A549 (cell line): ENCODE results near the gene CCL3.

Experiments used
- CBX8 ChIP-seq: fragments of 200-600 bp; sonication (generic); IDR thresholded peaks from 2 replicates; pipeline ENCODE4 v1.6.1; 2016
- EP300 ChIP-seq, 2 experiments: fragments of >200 bp; sonication (Bioruptor Twin); formaldehyde crosslinking; IDR thresholded peaks; 2 replicates in 1 of 2; 3 replicates in 1 of 2; pipeline ENCODE4 v1.6.1; 2016 to 2017
- KDM5A ChIP-seq: fragments of 200-600 bp; sonication (generic); IDR thresholded peaks from 2 replicates; pipeline ENCODE4 v1.6.1; 2016; ENCODE audit warnings: antibody characterized with exemption, mild to moderate bottlenecking
- TF ChIP-seq, protein P1 (sequence below): fragments of >200 bp; sonication (Bioruptor Twin); formaldehyde crosslinking; IDR thresholded peaks from 3 replicates; pipeline ENCODE4 v1.5.1; 2016

DNA sequence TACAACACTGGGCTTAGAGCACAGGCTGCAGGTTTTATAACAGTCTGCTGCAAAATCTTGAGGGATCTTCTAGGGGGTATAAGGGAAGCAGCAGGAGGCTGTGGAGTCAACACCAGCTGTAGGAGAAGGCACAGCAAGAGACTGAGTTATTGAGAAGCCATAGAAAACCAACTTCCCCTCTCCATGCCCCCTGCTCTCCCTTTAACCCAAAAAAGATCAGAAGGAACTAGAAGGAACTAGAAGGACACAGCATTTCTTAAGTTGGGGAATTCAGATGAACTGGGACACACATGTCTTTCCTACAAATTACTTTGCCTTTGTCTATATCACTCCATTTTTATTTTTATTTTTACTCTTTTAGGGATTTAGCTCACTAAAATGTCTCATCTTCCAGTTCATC lies 32.0 kb downstream of the CCL3 start:
- TF ChIP-seq, protein P1, sequence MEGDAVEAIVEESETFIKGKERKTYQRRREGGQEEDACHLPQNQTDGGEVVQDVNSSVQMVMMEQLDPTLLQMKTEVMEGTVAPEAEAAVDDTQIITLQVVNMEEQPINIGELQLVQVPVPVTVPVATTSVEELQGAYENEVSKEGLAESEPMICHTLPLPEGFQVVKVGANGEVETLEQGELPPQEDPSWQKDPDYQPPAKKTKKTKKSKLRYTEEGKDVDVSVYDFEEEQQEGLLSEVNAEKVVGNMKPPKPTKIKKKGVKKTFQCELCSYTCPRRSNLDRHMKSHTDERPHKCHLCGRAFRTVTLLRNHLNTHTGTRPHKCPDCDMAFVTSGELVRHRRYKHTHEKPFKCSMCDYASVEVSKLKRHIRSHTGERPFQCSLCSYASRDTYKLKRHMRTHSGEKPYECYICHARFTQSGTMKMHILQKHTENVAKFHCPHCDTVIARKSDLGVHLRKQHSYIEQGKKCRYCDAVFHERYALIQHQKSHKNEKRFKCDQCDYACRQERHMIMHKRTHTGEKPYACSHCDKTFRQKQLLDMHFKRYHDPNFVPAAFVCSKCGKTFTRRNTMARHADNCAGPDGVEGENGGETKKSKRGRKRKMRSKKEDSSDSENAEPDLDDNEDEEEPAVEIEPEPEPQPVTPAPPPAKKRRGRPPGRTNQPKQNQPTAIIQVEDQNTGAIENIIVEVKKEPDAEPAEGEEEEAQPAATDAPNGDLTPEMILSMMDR, result no peak
- TF ChIP-seq KDM5A, result no peak
- no peak for TF ChIP-seq CBX8
- no peak for TF ChIP-seq EP300 (IDR thresholded peaks at IDR 0.05)
